Stimulated activated CD8-positive, alpha-beta memory T cell treated with anti-CD3 and anti-CD28 coated beads, Interleukin-4, amount 100 ng/mL, for 4 hours (primary cell): ENCODE results near the gene DDX25.
"Not testable (repeated sequence)": the region's sequence is repeated elsewhere in the genome, so short reads cannot be mapped to it uniquely, and the experiment has no call there.

Experiments
- DNase-seq, 2 donors: peaks; one replicate each; pipeline ENCODE4 v3.0.0-alpha.2; 2020; ENCODE audit warnings: low read depth in 2 of 2, low spot score in 1 of 2

The DDX25 gene

GRCh38 chr11:125903711-125904659 is at the start of gene DDX25:
TSS of gene DDX25 (plus strand) at chr11:125904508. CDS start at chr11:125904518, 10 bp downstream.
- no peak for DNase-seq

DNA sequence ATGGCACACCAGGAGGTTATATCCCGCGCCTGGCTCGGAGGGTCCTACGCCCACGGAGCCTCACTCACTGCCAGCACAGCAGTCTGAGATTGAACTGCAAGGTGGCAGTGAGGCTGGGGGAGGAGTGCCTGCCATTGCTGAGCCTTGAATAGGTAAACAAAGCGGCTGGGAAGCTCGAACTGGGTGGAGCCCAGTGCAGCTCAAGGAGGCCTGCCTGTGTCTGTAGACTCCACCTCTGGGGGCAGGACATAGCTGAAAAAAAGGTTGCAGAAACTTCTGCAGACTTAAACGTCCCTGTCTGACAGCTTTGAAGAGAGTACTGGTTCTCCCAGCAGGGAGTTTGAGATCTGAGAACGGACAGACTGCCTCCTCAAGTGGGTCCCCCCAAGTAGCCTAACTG is 46.6 kb upstream of the DDX25 start:
- DNase-seq = not testable (repeated sequence)

DNA sequence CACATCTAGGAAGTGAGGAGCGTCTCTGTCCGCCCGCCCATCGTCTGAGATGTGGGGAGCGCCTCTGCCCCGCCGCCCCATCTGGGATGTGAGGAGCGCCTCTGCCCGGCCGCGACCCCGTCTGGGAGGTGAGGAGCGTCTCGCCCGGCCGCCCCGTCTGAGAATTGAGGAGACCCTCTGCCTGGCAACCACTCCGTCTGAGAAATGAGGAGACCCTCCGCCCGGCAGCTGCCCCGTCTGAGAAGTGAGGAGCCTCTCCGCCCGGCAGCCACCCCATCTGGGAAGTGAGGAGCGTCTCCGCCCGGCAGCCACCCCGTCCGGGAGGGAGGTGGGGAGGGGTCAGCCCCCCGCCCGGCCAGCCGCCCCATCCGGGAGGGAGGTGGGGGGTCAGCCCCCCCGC is 41.5 kb upstream of the DDX25 start:
- not testable (repeated sequence) for DNase-seq

GRCh38 chr11:125865354-125865753 is 39.0 kb upstream of the DDX25 start:
- not testable (repeated sequence) for DNase-seq

GRCh38 chr11:125869521-125869920 is 34.8 kb upstream of the DDX25 start:
- DNase-seq = no peak

GRCh38 chr11:125871391-125872137 is 32.7 kb upstream of the DDX25 start:
- no peak for DNase-seq

- DNase-seq = no peak
Measured at GRCh38 chr11:125872138-125872491, 32.2 kb upstream of the DDX25 start.

DNA sequence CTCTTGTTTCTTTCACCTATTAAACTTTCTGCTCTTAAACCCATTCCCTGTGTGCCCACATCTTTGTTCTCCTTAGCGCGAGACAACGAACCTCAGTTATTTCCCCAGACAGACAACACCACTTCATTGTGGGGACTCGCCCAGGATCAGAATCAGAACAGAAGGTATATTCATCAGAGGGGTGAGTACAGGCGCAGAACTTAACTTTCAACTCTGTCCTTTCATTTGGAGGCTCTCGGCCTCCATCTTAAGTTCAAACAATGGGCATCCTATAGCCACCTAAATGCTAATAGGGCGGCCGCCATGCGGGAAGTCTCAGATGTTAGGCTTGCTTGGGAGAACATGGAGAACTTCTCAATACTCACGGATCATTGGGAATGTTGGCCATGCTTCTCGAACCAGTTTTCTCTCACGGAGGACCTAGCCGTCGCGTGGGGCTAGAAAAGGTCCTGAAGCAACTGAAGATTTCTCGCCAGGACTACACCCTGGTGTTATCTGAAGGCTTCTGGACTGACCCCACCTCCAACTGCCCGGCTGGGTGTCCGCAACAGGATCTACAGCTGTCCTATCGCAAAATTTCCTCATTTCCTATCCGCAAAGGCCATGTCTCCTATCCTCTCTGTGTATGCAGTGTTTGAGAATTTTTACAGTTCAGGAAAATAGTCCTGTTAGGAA is 30.3 kb upstream of the DDX25 start:
- no peak for DNase-seq

GRCh38 chr11:125874556-125875124 is 29.7 kb upstream of the DDX25 start:
- DNase-seq = no peak

DNA sequence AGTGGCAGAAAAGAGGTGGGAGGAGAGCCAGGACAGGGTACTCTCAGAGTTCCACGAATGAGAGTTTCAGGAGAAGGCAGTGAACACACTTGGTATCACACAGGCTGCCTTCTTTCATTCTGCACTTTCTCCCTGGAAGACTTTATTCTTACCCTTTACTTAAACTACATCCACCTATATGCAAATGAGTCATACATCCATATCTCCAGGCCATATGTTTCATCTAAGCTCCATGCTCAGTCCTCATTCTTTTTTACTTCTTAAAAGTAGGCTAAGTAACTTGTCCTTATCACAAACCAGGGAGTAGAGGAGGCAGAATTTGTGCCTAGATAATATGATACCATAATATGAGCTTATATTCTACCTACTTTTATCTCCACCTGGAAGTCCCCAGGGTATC is 23.0 kb upstream of the DDX25 start:
- no peak for DNase-seq

- DNase-seq = no peak
Measured at GRCh38 chr11:125883375-125883774, 20.9 kb upstream of the DDX25 start.

DNA sequence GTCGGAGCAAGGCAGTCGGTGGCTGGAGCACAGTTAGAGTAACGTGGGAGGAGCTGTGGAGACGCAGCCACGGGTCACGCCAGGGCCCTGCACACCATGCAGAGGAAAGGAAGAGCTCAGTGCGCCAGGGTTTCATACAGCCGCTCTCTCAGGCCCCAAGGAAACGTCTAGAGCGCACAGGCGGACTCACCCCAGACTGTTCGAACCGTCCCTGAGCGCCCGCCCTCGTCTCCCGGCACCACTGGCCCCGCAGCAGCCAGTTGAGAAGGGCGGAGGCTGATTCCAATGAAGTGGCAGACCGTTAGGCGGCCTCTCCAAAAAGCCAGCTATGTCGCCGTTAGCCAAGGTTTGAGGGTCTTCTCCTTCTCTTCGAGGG is 17.3 kb upstream of the DDX25 start:
- no peak for DNase-seq

DNA sequence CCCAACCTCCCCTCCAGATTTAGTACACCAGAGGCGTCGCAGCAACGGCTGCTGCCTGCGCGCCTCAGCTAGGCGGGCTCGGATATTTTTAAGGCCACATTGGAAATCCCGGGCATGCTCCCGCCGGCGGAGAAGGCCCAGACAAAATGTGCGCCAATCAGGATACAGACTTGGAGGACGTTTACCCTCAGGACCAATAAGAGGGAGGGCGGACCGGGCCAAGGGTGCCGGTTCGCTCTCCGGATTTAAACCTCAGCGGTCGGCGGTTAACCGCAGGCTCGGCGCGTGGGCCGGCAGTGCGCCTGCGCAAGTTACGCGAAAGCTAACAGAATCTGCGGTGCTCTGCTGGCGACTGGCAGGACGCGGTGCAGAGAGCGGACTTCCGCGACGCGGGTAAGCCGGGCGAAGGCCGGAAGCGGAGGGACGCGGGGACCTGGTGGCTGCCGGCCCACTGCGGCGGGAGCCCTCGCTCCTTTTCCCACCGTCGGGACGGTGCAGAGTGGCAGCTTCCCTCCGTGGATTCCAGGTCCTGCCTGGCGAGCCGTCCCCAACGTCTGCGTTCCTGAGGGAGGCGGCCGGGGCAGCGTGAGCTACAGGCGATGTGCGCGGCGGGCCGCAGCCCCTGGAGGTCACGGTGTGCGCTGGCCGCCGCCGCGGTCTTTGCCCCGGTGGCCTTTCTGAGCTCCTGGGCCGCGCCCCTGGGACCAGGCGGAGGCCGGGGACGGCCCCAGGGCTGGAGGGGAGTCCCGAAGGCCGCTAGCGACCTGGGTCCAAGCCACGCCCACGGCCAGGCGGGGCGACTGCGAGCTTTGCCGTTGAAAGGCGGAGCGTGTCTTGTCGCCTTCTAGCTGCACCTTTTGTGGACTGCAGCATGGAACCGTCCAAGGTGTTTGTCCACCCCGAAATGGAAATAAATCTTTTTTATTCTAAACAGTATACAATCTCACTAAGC is 16.7 kb upstream of the DDX25 start, which contains the start of gene HYLS1:
Gene HYLS1, plus strand, starts transcription at position 296 of the 952 bp plus-strand sequence. CDS start 11,701 bp downstream, outside the sequence.
- peak; percentile 88 for DNase-seq

DNA sequence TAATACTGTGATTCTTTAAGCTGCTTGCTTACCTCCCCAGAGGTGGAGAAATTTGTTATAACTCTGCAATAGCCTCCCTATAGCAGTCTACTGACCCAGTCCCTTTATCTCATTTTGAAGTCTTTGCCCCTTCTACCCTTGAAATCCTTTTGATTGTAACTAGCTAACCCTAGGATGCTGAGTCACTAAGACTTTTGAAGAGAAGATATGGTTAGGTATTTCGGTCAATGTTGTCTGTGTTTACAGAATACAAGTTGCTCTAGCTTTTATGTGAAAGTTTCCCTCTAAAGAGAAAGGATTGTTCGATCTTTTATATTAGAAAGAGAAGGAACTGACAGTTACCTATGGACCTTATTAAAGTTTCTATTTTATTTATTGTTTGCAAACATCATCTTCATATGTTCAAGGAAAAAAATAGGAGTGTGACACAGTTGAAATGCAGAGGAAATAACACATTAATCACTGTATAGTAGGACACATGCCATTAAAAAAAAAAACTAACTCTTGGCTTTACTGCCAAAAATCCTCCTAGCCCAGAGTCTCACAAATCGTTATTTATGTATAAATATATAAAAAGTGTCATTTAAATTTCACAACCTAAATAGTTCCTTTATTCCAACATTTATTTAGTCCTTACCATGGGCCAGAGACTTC is 13.7 kb upstream of the DDX25 start:
- no peak for DNase-seq

- no peak for DNase-seq
Measured at GRCh38 chr11:125892071-125892470, 12.2 kb upstream of the DDX25 start.

- no peak for DNase-seq
Measured at GRCh38 chr11:125892994-125893393, 11.3 kb upstream of the DDX25 start.

- DNase-seq = no peak
Measured at GRCh38 chr11:125901872-125902271, 2.4 kb upstream of the DDX25 start.

DNA sequence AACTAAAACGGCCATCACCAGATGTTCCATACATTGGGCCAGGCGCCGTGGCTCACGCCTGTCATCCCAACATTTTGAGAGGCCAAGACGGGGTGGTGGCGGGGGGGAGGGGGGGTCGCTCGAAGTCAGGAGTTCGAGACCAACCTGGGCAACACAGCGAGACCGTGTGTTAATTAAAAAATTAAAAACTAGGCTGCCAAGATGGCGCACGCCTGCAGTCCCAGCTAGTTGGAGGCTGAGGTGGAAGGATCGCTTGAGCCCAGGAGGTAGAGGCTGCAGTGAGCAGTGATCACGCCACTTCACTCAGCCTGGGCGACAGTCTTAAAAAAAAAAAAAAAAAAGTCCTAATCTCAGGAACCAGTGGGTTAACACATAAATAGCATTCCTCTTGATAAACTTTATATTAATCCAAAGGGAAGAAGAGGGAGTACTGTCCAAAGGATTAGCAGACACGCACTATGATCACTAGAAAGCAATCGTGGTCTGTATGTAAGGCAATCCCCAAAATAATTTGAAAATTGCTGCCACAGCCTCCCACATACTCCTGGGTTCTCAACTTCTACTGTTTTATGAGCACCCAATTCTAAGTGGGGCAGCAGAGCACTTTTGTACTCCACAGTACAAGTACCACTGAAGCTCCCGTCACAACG is 1.9 kb upstream of the DDX25 start:
- no peak for DNase-seq
